ENCODE data around the gene PPFIA1. TPM values are rescaled to one million over a fixed set of nuclear protein-coding genes. Genes with fewer than 3 reads are reported as not detected.
"Not testable (repeated sequence)": the region's sequence is repeated elsewhere in the genome, so short reads cannot be mapped to it uniquely, and the experiment has no call there.

PPFIA1 gene
- polyA plus RNA-seq, 3 donors from 2014 or later, result 4.6 to 13.4 (median 6.3) TPM

GRCh38 chr11:70407814-70408213 lies 137.3 kb downstream of the PPFIA1 start:
- H3K4me3 Mint-ChIP-seq, result no peak overlapping the region
- no peak overlapping the region for H3K27ac Mint-ChIP-seq
- H3K4me1 Mint-ChIP-seq, result no peaks in the 10 kb centered on the region
- H3K36me3 Mint-ChIP-seq, result no peaks in the 10 kb centered on the region
- H3K9me3 Mint-ChIP-seq, result no peaks in the 10 kb centered on the region
- H3K27me3 Mint-ChIP-seq (ENCODE audit: low read depth in 3 of 3), result peaks cover 26 to 35% (median 32%) of the 10 kb centered on the region in 3 donors
- DNase-seq, result no peak

GRCh38 chr11:70408326-70408725 lies 137.8 kb downstream of the PPFIA1 start:
- not testable (repeated sequence) for H3K36me3 Mint-ChIP-seq, H3K4me1 Mint-ChIP-seq, DNase-seq, H3K9me3 Mint-ChIP-seq, H3K4me3 Mint-ChIP-seq, H3K27ac Mint-ChIP-seq
- peaks cover 29 to 35% (median 33%) of the 10 kb centered on the region in 3 donors for H3K27me3 Mint-ChIP-seq (ENCODE audit: low read depth in 3 of 3)

GRCh38 chr11:70409437-70409836 lies 138.9 kb downstream of the PPFIA1 start:
- DNase-seq, result no peak
- Mint-ChIP-seq H3K9me3 (no peaks in the 10 kb centered on the region), H3K27me3 (ENCODE audit: low read depth in 3 of 3) (peaks cover 31 to 35% (median 32%) of the 10 kb centered on the region in 3 donors), H3K36me3 (no peaks in the 10 kb centered on the region), H3K4me3 (no peak overlapping the region), H3K4me1 (no peaks in the 10 kb centered on the region), H3K27ac (no peak overlapping the region)

GRCh38 chr11:70409871-70410270 lies 139.4 kb downstream of the PPFIA1 start:
- Mint-ChIP-seq H3K36me3 (no peaks in the 10 kb centered on the region), H3K9me3 (no peaks in the 10 kb centered on the region), H3K4me1 (no peaks in the 10 kb centered on the region), H3K4me3 (no peak overlapping the region), H3K27me3 (ENCODE audit: low read depth in 3 of 3) (peaks cover 27 to 38% (median 37%) of the 10 kb centered on the region in 3 donors), H3K27ac (no peak overlapping the region)
- DNase-seq, result no peak

- no peak for DNase-seq
- H3K4me1 Mint-ChIP-seq, result peaks cover 0 to 4% of the 10 kb centered on the region in 2 donors
- H3K27me3 Mint-ChIP-seq (ENCODE audit: low read depth in 3 of 3), result peaks cover 22 to 41% (median 37%) of the 10 kb centered on the region in 3 donors
- no peaks in the 10 kb centered on the region for H3K9me3 Mint-ChIP-seq
- H3K36me3 Mint-ChIP-seq, result no peaks in the 10 kb centered on the region
- H3K27ac Mint-ChIP-seq, result no peak overlapping the region
- H3K4me3 Mint-ChIP-seq, result no peak overlapping the region
Observed at GRCh38 chr11:70410276-70411205, 140.1 kb downstream of the PPFIA1 start.

GRCh38 chr11:70411713-70412452 lies 141.4 kb downstream of the PPFIA1 start:
- peaks cover 24 to 48% (median 37%) of the 10 kb centered on the region in 3 donors for H3K27me3 Mint-ChIP-seq (ENCODE audit: low read depth in 3 of 3)
- no peak for DNase-seq
- H3K36me3 Mint-ChIP-seq, result no peaks in the 10 kb centered on the region
- H3K9me3 Mint-ChIP-seq, result no peaks in the 10 kb centered on the region
- H3K4me1 Mint-ChIP-seq, result peaks cover 0 to 13% of the 10 kb centered on the region in 2 donors
- no peak overlapping the region for H3K27ac Mint-ChIP-seq
- H3K4me3 Mint-ChIP-seq, result no peak overlapping the region

- no peaks in the 10 kb centered on the region for H3K9me3 Mint-ChIP-seq
- no peaks in the 10 kb centered on the region for H3K36me3 Mint-ChIP-seq
- peaks cover 0 to 13% of the 10 kb centered on the region in 2 donors for H3K4me1 Mint-ChIP-seq
- H3K4me3 Mint-ChIP-seq, result no peak overlapping the region
- DNase-seq, result no peak
- no peak overlapping the region for H3K27ac Mint-ChIP-seq
- H3K27me3 Mint-ChIP-seq (ENCODE audit: low read depth in 3 of 3), result peaks cover 20 to 44% (median 34%) of the 10 kb centered on the region in 3 donors
Observed at GRCh38 chr11:70413151-70413550, 142.7 kb downstream of the PPFIA1 start.

GRCh38 chr11:70414341-70415100 lies 144.0 kb downstream of the PPFIA1 start:
- DNase-seq, result no peak
- Mint-ChIP-seq H3K36me3 (no peaks in the 10 kb centered on the region), H3K4me3 (no peak overlapping the region), H3K27me3 (ENCODE audit: low read depth in 3 of 3) (peaks cover 15 to 46% (median 36%) of the 10 kb centered on the region in 3 donors), H3K4me1 (peaks cover 0 to 13% of the 10 kb centered on the region in 2 donors), H3K27ac (no peak overlapping the region), H3K9me3 (no peaks in the 10 kb centered on the region)

- no peak for DNase-seq
- Mint-ChIP-seq H3K36me3 (no peaks in the 10 kb centered on the region), H3K4me3 (no peak overlapping the region), H3K9me3 (no peaks in the 10 kb centered on the region), H3K27ac (no peak overlapping the region), H3K4me1 (peaks cover 0 to 13% of the 10 kb centered on the region in 2 donors), H3K27me3 (ENCODE audit: low read depth in 3 of 3) (peaks cover 16 to 44% (median 37%) of the 10 kb centered on the region in 3 donors)
Observed at GRCh38 chr11:70415191-70415590, 144.7 kb downstream of the PPFIA1 start.

- Mint-ChIP-seq H3K4me1 (peaks cover 0 to 13% of the 10 kb centered on the region in 2 donors), H3K4me3 (peak overlapping the region in 1 of 5 donors; percentile 52), H3K27me3 (ENCODE audit: low read depth in 3 of 3) (peaks cover 23 to 41% (median 35%) of the 10 kb centered on the region in 3 donors), H3K36me3 (no peaks in the 10 kb centered on the region), H3K9me3 (no peaks in the 10 kb centered on the region), H3K27ac (no peak overlapping the region)
- no peak for DNase-seq
Observed at GRCh38 chr11:70415642-70416395, 145.3 kb downstream of the PPFIA1 start.

- no peak overlapping the region for H3K4me3 Mint-ChIP-seq
- H3K9me3 Mint-ChIP-seq, result no peaks in the 10 kb centered on the region
- H3K27me3 Mint-ChIP-seq (ENCODE audit: low read depth in 3 of 3), result peaks cover 32 to 44% (median 39%) of the 10 kb centered on the region in 3 donors
- peaks cover 0 to 13% of the 10 kb centered on the region in 2 donors for H3K4me1 Mint-ChIP-seq
- DNase-seq, result no peak
- no peak overlapping the region for H3K27ac Mint-ChIP-seq
- no peaks in the 10 kb centered on the region for H3K36me3 Mint-ChIP-seq
Observed at GRCh38 chr11:70416881-70417280, 146.4 kb downstream of the PPFIA1 start.

- Mint-ChIP-seq H3K36me3 (no peaks in the 10 kb centered on the region), H3K4me3 (no peak overlapping the region), H3K4me1 (peaks cover 2 to 17% of the 10 kb centered on the region in 2 donors), H3K27me3 (ENCODE audit: low read depth in 3 of 3) (peaks cover 38 to 49% (median 39%) of the 10 kb centered on the region in 3 donors), H3K9me3 (no peaks in the 10 kb centered on the region), H3K27ac (no peak overlapping the region)
- no peak for DNase-seq
Observed at GRCh38 chr11:70418130-70418529, 147.6 kb downstream of the PPFIA1 start.

Measured in immature natural killer cell (primary cell).